HepG2 (cell line): ENCODE data around the gene DPH1. TPM values are rescaled to one million over a fixed set of nuclear protein-coding genes. Genes with fewer than 3 reads are reported as not detected.

Experiments used
- ATAC-seq: fragments of 200-7000 bp; cut with Tn5 transposase; 3 replicates; pipeline ENCODE4 v1.9.1; 2020; ENCODE audit warnings: mild to moderate bottlenecking, moderate library complexity
- BruUV-seq: library from RNA; stranded (reverse); fragments of 400-500 nt; replicated peaks from 2 replicates; lab custom pipeline; 2021; lab: Mats Ljungman, UMichigan
- CTCF ChIA-PET: fragments of 300-600 bp; formaldehyde crosslinking; extraction: SDS; loops from one replicate; lab custom pipeline; 2021; ENCODE audit warnings: low total read pairs, inconsistent platforms, low intra/inter-chr PET ratio; lab: Yijun Ruan, JAX
- POLR2A ChIA-PET: fragments of 350-600 bp; sonication (Branson Sonifier 250); formaldehyde crosslinking; loops from one replicate; lab custom pipeline; 2020; ENCODE audit warnings: antibody characterized with exemption, inconsistent platforms; lab: Yijun Ruan, JAX
- DNase-seq: peaks from one replicate; pipeline ENCODE4 v3.0.0-alpha.2; 2015; ENCODE audit warnings: low spot score
- FAIRE-seq: peaks from 3 replicates; lab custom pipeline; 2011; peaks lifted over from hg19 to GRCh38; lab: Jason Lieb, UNC
- H2AFZ ChIP-seq: one replicate; pipeline ENCODE4 v1.6.1; 2011; ENCODE audit warnings: low read length, inconsistent platforms
- H3K27ac ChIP-seq: fragments of 300-600 bp; 3 replicates; pipeline ENCODE4 v1.8.0; 2011; ENCODE audit warnings: mixed run types, mild to moderate bottlenecking, mixed read lengths, low read length, inconsistent platforms; ENCODE audit not compliant: insufficient read depth; ENCODE audit errors: extremely low read length
- H3K27me3 ChIP-seq, 2 experiments: fragments of 200-600 bp in 1 of 2; 2 replicates in 1 of 2; 3 replicates in 1 of 2; pipeline versions ENCODE4 v1.6.0 to v1.8.0; 2011; ENCODE audit warnings: low read length in 2 of 2, mild to moderate bottlenecking in 2 of 2, moderate library complexity in 2 of 2, inconsistent platforms in 1 of 2; ENCODE audit not compliant: insufficient read depth in 2 of 2, control insufficient read depth in 1 of 2
- H3K36me3 ChIP-seq, 2 experiments: fragments of 200-600 bp in 1 of 2; replicated peaks in 1 of 2; 2 replicates in 1 of 2; 3 replicates in 1 of 2; pipeline versions ENCODE4 v1.5.1 to v1.8.0; 2011; ENCODE audit warnings: low read length in 2 of 2, inconsistent platforms in 1 of 2; ENCODE audit not compliant: insufficient read depth in 2 of 2, control insufficient read depth in 1 of 2
- H3K4me1 ChIP-seq: 2 replicates; pipeline ENCODE4 v1.5.1; 2012; ENCODE audit warnings: low read length, inconsistent platforms; ENCODE audit not compliant: insufficient read depth
- H3K4me2 ChIP-seq: 2 replicates; pipeline ENCODE4 v1.6.0; 2011; ENCODE audit warnings: low read depth, low read length, inconsistent platforms
- H3K4me3 ChIP-seq, 3 experiments: fragments of 200-600 bp in 1 of 3; sonication (generic), shearing (Covaris generic) in 1 of 3; replicated peaks in 1 of 3; 2 replicates each; pipeline ENCODE4 v1.5.1; 2011 to 2016; ENCODE audit warnings: low read length in 3 of 3, inconsistent platforms in 2 of 3, low read depth in 2 of 3, mild to moderate bottlenecking in 2 of 3, control low read depth in 1 of 3, mixed read lengths in 1 of 3; ENCODE audit not compliant: insufficient read depth in 1 of 3
- H3K79me2 ChIP-seq: one replicate; pipeline ENCODE4 v1.6.1; 2011; ENCODE audit warnings: low read length, inconsistent platforms; ENCODE audit not compliant: insufficient read depth
- H3K9ac ChIP-seq: 2 replicates; pipeline ENCODE4 v1.6.0; 2011; ENCODE audit warnings: mild to moderate bottlenecking, low read depth, low read length, inconsistent platforms; ENCODE audit not compliant: insufficient read depth
- H3K9me3 ChIP-seq: 2 replicates; pipeline ENCODE4 v1.5.1; 2012; ENCODE audit warnings: mild to moderate bottlenecking, low read length
- H4K20me1 ChIP-seq: 2 replicates; pipeline ENCODE4 v1.6.0; 2011; ENCODE audit warnings: inconsistent platforms, mild to moderate bottlenecking, low read length, moderate library complexity; ENCODE audit not compliant: insufficient read depth
- NR2F2 ChIP-seq: IDR thresholded peaks from 2 replicates; pipeline ENCODE4 v1.6.1; 2012; ENCODE audit warnings: low read depth, inconsistent platforms, borderline replicate concordance
- PHF5A ChIP-seq: IDR thresholded peaks from one replicate; pipeline ENCODE4 v1.6.1; 2018; ENCODE audit warnings: low read depth, missing genetic modification reagents; ENCODE audit not compliant: unreplicated experiment
- SAP130 ChIP-seq: IDR thresholded peaks from 2 replicates; pipeline ENCODE4 v1.6.1; 2016; ENCODE audit warnings: low read depth
- SMAD9 ChIP-seq: sonication (generic); formaldehyde crosslinking; IDR thresholded peaks from 2 replicates; pipeline ENCODE4 v1.5.1; 2020; ENCODE audit warnings: mild to moderate bottlenecking, missing genetic modification reagents
- TEAD2 ChIP-seq: sonication (generic); formaldehyde crosslinking; IDR thresholded peaks from 2 replicates; pipeline ENCODE4 v1.9.0; 2021; ENCODE audit warnings: missing genetic modification reagents
- TOPORS ChIP-seq: sonication (generic); formaldehyde crosslinking; IDR thresholded peaks from 2 replicates; pipeline ENCODE4 v1.8.0; 2023; ENCODE audit warnings: mild to moderate bottlenecking, missing genetic modification reagents
- ZBTB10 ChIP-seq: sonication (generic); formaldehyde crosslinking; IDR thresholded peaks from 2 replicates; pipeline ENCODE4 v1.4.0; 2020; ENCODE audit warnings: missing genetic modification reagents, borderline replicate concordance
- ZBTB38 ChIP-seq: sonication (generic); formaldehyde crosslinking; IDR thresholded peaks from 2 replicates; pipeline ENCODE4 v1.5.1; 2020; ENCODE audit warnings: mild to moderate bottlenecking, missing genetic modification reagents
- ZFP36L1 ChIP-seq: sonication (generic); formaldehyde crosslinking; IDR thresholded peaks from 2 replicates; pipeline ENCODE4 v1.8.0; 2022; ENCODE audit warnings: mild to moderate bottlenecking, missing genetic modification reagents, moderate library complexity
- ZNF232 ChIP-seq: sonication (generic); formaldehyde crosslinking; IDR thresholded peaks from 2 replicates; pipeline ENCODE4 v1.4.0; 2020; ENCODE audit warnings: missing genetic modification reagents, borderline replicate concordance
- ZNF609 ChIP-seq: sonication (generic); formaldehyde crosslinking; IDR thresholded peaks from 2 replicates; pipeline ENCODE4 v1.4.0; 2020; ENCODE audit warnings: mild to moderate bottlenecking, missing genetic modification reagents, borderline replicate concordance
- WGBS: methylation state at CpG from one replicate; pipeline ENCODE4 v1.1.6; 2017; ENCODE audit warnings: low lambda C conversion rate; 5-methylcytosine and 5-hydroxymethylcytosine counted together
- in situ Hi-C: cut with HindIII; loops from 2 replicates; pipeline ENCODE4 v1.10.0; 2017; ENCODE audit warnings: low pct_unique_long_range_greater_than_20kb; ENCODE audit not compliant: extremely low pct_ligation_motif_present
- intact Hi-C: fragments of 100-400 bp; cut with micrococcal nuclease; formaldehyde crosslinking; loops from one replicate; pipeline ENCODE4 v1.10.0; 2022; ENCODE audit not compliant: unreplicated experiment
- polyA plus RNA-seq, 8 experiments: library from polyadenylated mRNA; depleted of rRNA in 3 of 8; stranded (reverse) in 7 of 8; unstranded in 1 of 8; fragments of >200 nt; fragmentation: Illumina TruSeq in 4 of 8; extraction: Trizol in 4 of 8; gene quantifications; 2 replicates each; pipeline versions ENCODE4 v1.2.1 to v1.2.3, GENCODE V29; 2011 to 2016; ENCODE audit warnings: low read depth in 4 of 8, missing spikeins in 1 of 8, mixed read lengths in 1 of 8; ENCODE audit not compliant: insufficient read depth in 1 of 8
- total RNA-seq, 5 experiments: library from RNA; depleted of rRNA; stranded (reverse); fragments of >200 nt; fragmentation: Illumina TruSeq; extraction: Trizol; gene quantifications; 2 replicates each; pipeline ENCODE4 v1.2.3, GENCODE V29; 2016; ENCODE audit warnings: low read depth in 1 of 5

The DPH1 gene
- total and polyA plus RNA-seq, 2 of the 13 experiments (the other 11 are each of a cell fraction or from before 2014, with no cell fraction given) = 25.3 to 42.8 TPM

GRCh38 chr17:2016494-2016893 lies 13.5 kb upstream of the DPH1 start:
- no peak overlapping the region for H3K27ac ChIP-seq
- BruUV-seq = no TSS peak
- ATAC-seq = no peak
- no peaks in the 10 kb centered on the region for H3K79me2 ChIP-seq
- no peaks in the 10 kb centered on the region for H3K4me1 ChIP-seq
- no peak overlapping the region for H3K9ac ChIP-seq
- no peak overlapping the region for H3K4me3 ChIP-seq
- H3K9me3 ChIP-seq = no peaks in the 10 kb centered on the region
- in situ Hi-C loops = no loop called here
- DNase-seq = no peak
- ChIA-PET POLR2A (no interaction called here), CTCF (no interaction called here)
- no peak for TF ChIP-seq TOPORS (CRISPR knock-in tag)
- TF ChIP-seq PHF5A = no peak
- TF ChIP-seq TEAD2 (CRISPR knock-in tag) = no peak
- peaks cover 7 to 42% of the 10 kb centered on the region in 2 experiments for H3K27me3 ChIP-seq
- 76% methylated on average over 20 of the region's 20 CpGs for WGBS
- H4K20me1 ChIP-seq = no peaks in the 10 kb centered on the region
- no peak for FAIRE-seq
- intact Hi-C loops = no loop called here
- H3K4me2 ChIP-seq = no peak overlapping the region
- no peaks in the 10 kb centered on the region for H3K36me3 ChIP-seq
- no peak overlapping the region for H2AFZ ChIP-seq

GRCh38 chr17:2017274-2017941 lies 12.5 kb upstream of the DPH1 start:
- Histone ChIP-seq H3K27me3 (peaks cover 7 to 44% of the 10 kb centered on the region in 2 experiments), H4K20me1 (no peaks in the 10 kb centered on the region), H3K4me1 (no peaks in the 10 kb centered on the region), H3K79me2 (no peaks in the 10 kb centered on the region), H3K9me3 (no peaks in the 10 kb centered on the region), H3K27ac (no peak overlapping the region), H3K36me3 (no peaks in the 10 kb centered on the region), H2AFZ (no peak overlapping the region), H3K9ac (no peak overlapping the region), H3K4me2 (no peak overlapping the region), H3K4me3 (no peak overlapping the region)
- intact Hi-C loops = no loop called here
- ChIA-PET POLR2A (no interaction called here), CTCF (no interaction called here)
- no peak for DNase-seq
- in situ Hi-C loops = no loop called here
- BruUV-seq = no TSS peak
- ATAC-seq = no peak; the same call in 2 of the 3 replicates
- 64% methylated on average over 11 of the region's 19 CpGs for WGBS
- no peak for FAIRE-seq
- TF ChIP-seq SMAD9 (CRISPR knock-in tag) = no peak
- TF ChIP-seq ZBTB10 = no peak
- TF ChIP-seq ZBTB38 (CRISPR knock-in tag) = no peak
- no peak for TF ChIP-seq SAP130
- TF ChIP-seq ZFP36L1 (CRISPR knock-in tag) = no peak
- no peak for TF ChIP-seq ZNF609 (CRISPR knock-in tag)
- no peak for TF ChIP-seq ZNF232 (CRISPR knock-in tag)
- no peak for TF ChIP-seq NR2F2
